ENCODE measurements around the gene RIPK1. TPM values are rescaled to one million over a fixed set of nuclear protein-coding genes. Genes with fewer than 3 reads are reported as not detected.
"Not testable (repeated sequence)": the region's sequence is repeated elsewhere in the genome, so short reads cannot be mapped to it uniquely, and the experiment has no call there.

RIPK1 gene
- total RNA-seq: 10 to 100 TPM; 23.5 to 30.6 TPM

GRCh38 chr6:3068329-3069214, at the start of gene RIPK1:
TSS of gene RIPK1 (plus strand) at chr6:3068494. CDS start at chr6:3076824, 8,330 bp downstream.
- TF ChIP-seq CTCF (IDR thresholded peaks at IDR 0.05): no peak
- Histone ChIP-seq H3K9ac (ENCODE audit: low read depth in 2 of 2, low read length in 2 of 2) (peak within 1 kb of the TSS; percentile 92 to 99), H3K27me3 (no peaks in the 10 kb centered on the region), H3K4me3 (peak within 1 kb of the TSS; percentile 95), H3K27ac (peak within 1 kb of the TSS; percentile 100), H3K9me3 (no peaks in the 10 kb centered on the region), H3K4me1 (peaks cover 10% of the 10 kb centered on the region), H3K36me3 (no peaks in the 10 kb centered on the region)
- peak; percentile 97 for DNase-seq
- intact Hi-C loops (cut with DNase I): no loop called here

GRCh38 chr6:3019065-3019464, 49.2 kb upstream of the RIPK1 start:
- no peak for DNase-seq
- Histone ChIP-seq H3K27ac (no peak overlapping the region), H3K4me1 (no peaks in the 10 kb centered on the region)

GRCh38 chr6:3019749-3020320, 48.5 kb upstream of the RIPK1 start:
- H3K9me3 ChIP-seq: no peaks in the 10 kb centered on the region
- H3K27ac ChIP-seq: no peak overlapping the region
- no peak overlapping the region for H3K9ac ChIP-seq (ENCODE audit: low read depth in 2 of 2, low read length in 2 of 2)
- no peaks in the 10 kb centered on the region for H3K36me3 ChIP-seq
- H3K4me3 ChIP-seq: no peak overlapping the region
- TF ChIP-seq CTCF (IDR thresholded peaks at IDR 0.05): no peak
- no peaks in the 10 kb centered on the region for H3K4me1 ChIP-seq
- H3K27me3 ChIP-seq: no peaks in the 10 kb centered on the region
- no peak for DNase-seq
- intact Hi-C loops (cut with DNase I): no loop called here

More at GRCh38 chr6:3019065-3019464, 49.2 kb upstream of the RIPK1 start:
- no peaks in the 10 kb centered on the region for H3K27me3 ChIP-seq
- no peak for TF ChIP-seq CTCF (IDR thresholded peaks at IDR 0.05)
- no peaks in the 10 kb centered on the region for H3K9me3 ChIP-seq
- H3K4me3 ChIP-seq: no peak overlapping the region
- H3K36me3 ChIP-seq: no peaks in the 10 kb centered on the region
- H3K9ac ChIP-seq (ENCODE audit: low read depth in 2 of 2, low read length in 2 of 2): no peak overlapping the region
- intact Hi-C loops (cut with DNase I): no loop called here

- H3K27me3 ChIP-seq: not testable (repeated sequence)
These were observed 47.2 kb upstream of the RIPK1 start for GRCh38 chr6:3020976-3021598.

GRCh38 chr6:3022765-3023662, 45.3 kb upstream of the RIPK1 start:
- peak overlapping the region in 1 of 2 donors; percentile 69 for H3K9ac ChIP-seq (ENCODE audit: low read depth in 2 of 2, low read length in 2 of 2)
- intact Hi-C loops (cut with DNase I): no loop called here
- peak overlapping the region; percentile 78 for H3K27ac ChIP-seq
- peak overlapping the region; percentile 20 for H3K4me3 ChIP-seq
- no peaks in the 10 kb centered on the region for H3K36me3 ChIP-seq
- no peaks in the 10 kb centered on the region for H3K4me1 ChIP-seq
- H3K9me3 ChIP-seq: no peaks in the 10 kb centered on the region
- no peak for TF ChIP-seq CTCF (IDR thresholded peaks at IDR 0.05)
- no peaks in the 10 kb centered on the region for H3K27me3 ChIP-seq
- DNase-seq: peak; percentile 46

More at GRCh38 chr6:3020976-3021598, 47.2 kb upstream of the RIPK1 start:
- H3K4me3 ChIP-seq; intact Hi-C loops (cut with DNase I); DNase-seq; H3K9me3 ChIP-seq; H3K9ac ChIP-seq (ENCODE audit: low read depth in 2 of 2, low read length in 2 of 2); H3K27ac ChIP-seq; H3K4me1 ChIP-seq; H3K36me3 ChIP-seq: not testable (repeated sequence)
